Endothelial cell of umbilical vein (primary cell): ENCODE data around the gene NKX2-3. TPM values are rescaled to one million over a fixed set of nuclear protein-coding genes. Genes with fewer than 3 reads are reported as not detected.

ENCODE experiments used
- BruUV-seq: library from RNA; stranded (reverse); fragments of 400-500 nt; replicated peaks from 2 replicates; lab custom pipeline; 2021; lab: Mats Ljungman, UMichigan
- CTCF ChIA-PET: fragments of 300-600, 350-600 bp; sonication (Branson Sonifier 250); formaldehyde crosslinking; loops from one replicate; lab custom pipeline; 2021; ENCODE audit warnings: antibody characterized with exemption, inconsistent platforms; lab: Charles Lee
- POLR2A ChIA-PET: fragments of 300-600, 350-600 bp; sonication (Branson Sonifier 250); formaldehyde crosslinking; loops from one replicate; lab custom pipeline; 2021; ENCODE audit warnings: antibody characterized with exemption, inconsistent platforms; lab: Charles Lee
- DNase-seq: peaks from one replicate; pipeline ENCODE4 v3.0.0-alpha.2; 2011; ENCODE audit warnings: low read depth, low spot score
- FAIRE-seq: peaks from 2 replicates; lab custom pipeline; 2011; peaks lifted over from hg19 to GRCh38; lab: Jason Lieb, UNC
- H2AFZ ChIP-seq: 2 replicates; pipeline ENCODE4 v1.6.0; 2012; ENCODE audit warnings: low read depth, low read length, control low read depth, inconsistent platforms
- H3K27ac ChIP-seq: 2 replicates; pipeline ENCODE4 v1.5.1; 2011; ENCODE audit warnings: low read depth, mild to moderate bottlenecking, control low read depth, low read length, moderate library complexity; ENCODE audit not compliant: insufficient read depth
- H3K27me3 ChIP-seq, 2 experiments: 2 replicates each; pipeline versions ENCODE4 v1.6.0 to v1.6.1; 2011; ENCODE audit warnings: low read length in 2 of 2, mixed read lengths in 1 of 2; ENCODE audit not compliant: control insufficient read depth in 2 of 2, insufficient read depth in 2 of 2
- H3K36me3 ChIP-seq, 2 experiments: 2 replicates in 1 of 2; 3 replicates in 1 of 2; pipeline ENCODE4 v1.5.1; 2011; ENCODE audit warnings: low read length in 2 of 2, mild to moderate bottlenecking in 1 of 2, moderate library complexity in 1 of 2; ENCODE audit not compliant: control insufficient read depth in 2 of 2, insufficient read depth in 2 of 2; ENCODE audit errors: extremely low read depth in 1 of 2
- H3K4me1 ChIP-seq: 3 replicates; pipeline ENCODE4 v1.5.1; 2011; ENCODE audit warnings: mild to moderate bottlenecking, low read length; ENCODE audit not compliant: control insufficient read depth, insufficient read depth; ENCODE audit errors: extremely low read depth
- H3K4me2 ChIP-seq: 2 replicates; pipeline ENCODE4 v1.6.1; 2011; ENCODE audit warnings: low read length, control low read depth, mixed read lengths; ENCODE audit not compliant: insufficient read depth
- H3K4me3 ChIP-seq, 3 experiments: fragments of 200-600 bp in 1 of 3; sonication (generic), shearing (Covaris generic) in 1 of 3; replicated peaks in 1 of 3; 2 replicates each; pipeline ENCODE4 v1.5.1; 2011 to 2016; ENCODE audit warnings: control low read depth in 3 of 3, low read length in 3 of 3, mild to moderate bottlenecking in 2 of 3, inconsistent platforms in 1 of 3, low read depth in 1 of 3, moderate library complexity in 1 of 3; ENCODE audit not compliant: insufficient read depth in 1 of 3
- H3K79me2 ChIP-seq: 2 replicates; pipeline ENCODE4 v1.6.0; 2012; ENCODE audit warnings: low read length, inconsistent platforms; ENCODE audit not compliant: control insufficient read depth, insufficient read depth
- H3K9ac ChIP-seq: replicated peaks from 2 replicates; pipeline ENCODE3; 2011; ENCODE audit warnings: low read length, control low read depth; ENCODE audit not compliant: insufficient read depth; ENCODE audit errors: extremely low read depth
- H3K9me1 ChIP-seq: replicated peaks from 3 replicates; pipeline ENCODE4 v1.6.0; 2011; ENCODE audit warnings: mild to moderate bottlenecking, low read length; ENCODE audit not compliant: control insufficient read depth, insufficient read depth; ENCODE audit errors: extremely low read depth
- H3K9me3 ChIP-seq: replicated peaks from 2 replicates; pipeline ENCODE4 v1.5.1; 2012; ENCODE audit warnings: low read length, inconsistent platforms; ENCODE audit not compliant: control insufficient read depth, insufficient read depth
- H4K20me1 ChIP-seq: replicated peaks from 2 replicates; pipeline ENCODE3; 2011; ENCODE audit warnings: mild to moderate bottlenecking, low read length; ENCODE audit not compliant: control insufficient read depth, insufficient read depth; ENCODE audit errors: extremely low read depth
- CTCF ChIP-seq, 2 donors: IDR thresholded peaks; 1 replicate in 1 of 2; 2 replicates in 1 of 2; pipeline ENCODE4 v1.5.1; 2011; ENCODE audit warnings: low read length in 2 of 2, mild to moderate bottlenecking in 2 of 2, moderate library complexity in 2 of 2, control low read depth in 1 of 2, inconsistent platforms in 1 of 2, low read depth in 1 of 2; ENCODE audit not compliant: insufficient read depth in 1 of 2; ENCODE audit errors: extremely low read depth in 1 of 2
- EZH2 ChIP-seq: IDR thresholded peaks from 2 replicates; pipeline ENCODE4 v1.6.1; 2012; ENCODE audit warnings: borderline replicate concordance, low read depth, mild to moderate bottlenecking, moderate library complexity, low read length, inconsistent platforms; ENCODE audit not compliant: severe bottlenecking
- FOS ChIP-seq: IDR thresholded peaks from 2 replicates; pipeline ENCODE4 v1.6.1; 2011; ENCODE audit warnings: mild to moderate bottlenecking, low read length, moderate library complexity, borderline replicate concordance; ENCODE audit not compliant: insufficient read depth
- JUN ChIP-seq: IDR thresholded peaks from 2 replicates; pipeline ENCODE4 v1.6.1; 2011; ENCODE audit warnings: borderline replicate concordance, low read depth; ENCODE audit not compliant: insufficient read length, insufficient read depth
- MAX ChIP-seq: IDR thresholded peaks from 2 replicates; pipeline ENCODE4 v1.6.1; 2011; ENCODE audit not compliant: insufficient read depth, insufficient read length
- POLR2AphosphoS5 ChIP-seq: IDR thresholded peaks from 2 replicates; pipeline ENCODE4 v1.6.1; 2012; ENCODE audit warnings: low read depth, mild to moderate bottlenecking, control low read depth, low read length, moderate library complexity; ENCODE audit not compliant: insufficient read depth
- dilution Hi-C: fragments of 300-500 bp; cut with MboI; formaldehyde crosslinking; loops from one replicate; pipeline ENCODE4 v1.15.0; 2019; ENCODE audit warnings: low sequenced_read_pairs; ENCODE audit not compliant: extremely low pct_ligation_motif_present
- intact Hi-C: fragments of 100-400 bp; cut with micrococcal nuclease; formaldehyde crosslinking; loops from one replicate; pipeline ENCODE4 v1.10.0; 2022
- polyA plus RNA-seq, 4 experiments: library from polyadenylated mRNA; depleted of rRNA in 3 of 4; stranded (reverse) in 3 of 4; unstranded in 1 of 4; fragments of >200 nt; gene quantifications; 2 replicates each; pipeline versions ENCODE4 v1.2.1 to v1.2.3, GENCODE V29; 2011 to 2012; ENCODE audit warnings: missing spikeins in 1 of 4
- total RNA-seq: library from RNA; stranded (reverse); gene quantifications from 2 replicates; pipeline ENCODE4 v1.2.3, GENCODE V29; 2021

The NKX2-3 gene
- total and polyA plus RNA-seq, 2 donors (not counting 3 experiments of a cell fraction or from before 2014, with no cell fraction given): not detected

GRCh38 chr10:99506416-99506815 is 26.3 kb upstream of the NKX2-3 start:
- BruUV-seq: no TSS peak
- CTCF ChIA-PET: no interaction called here
- FAIRE-seq: no peak

GRCh38 chr10:99507265-99507664 is 25.5 kb upstream of the NKX2-3 start:
- H3K9me1 ChIP-seq: no peaks in the 10 kb centered on the region
- TF ChIP-seq POLR2AphosphoS5 (no peak), EZH2 (no peak), MAX (no peak), CTCF (IDR thresholded peaks at IDR 0.05; ENCODE audit: extremely low read depth in 1 of 2, insufficient read depth in 1 of 2, low read depth in 1 of 2, low read length in 2 of 2) (no peak)

More at GRCh38 chr10:99506416-99506815, 26.3 kb upstream of the NKX2-3 start:
- no peak overlapping the region for H3K4me3 ChIP-seq
- TF ChIP-seq FOS (no peak), JUN (no peak)
- no peaks in the 10 kb centered on the region for H3K36me3 ChIP-seq
- H3K27me3 ChIP-seq: peaks cover 8 to 9% of the 10 kb centered on the region in 2 experiments
- no peaks in the 10 kb centered on the region for H3K79me2 ChIP-seq
- no peaks in the 10 kb centered on the region for H3K9me1 ChIP-seq
- POLR2A ChIA-PET: no interaction called here
- DNase-seq: no peak
- H4K20me1 ChIP-seq: no peaks in the 10 kb centered on the region
- H3K27ac ChIP-seq: no peak overlapping the region
- dilution Hi-C loops (no loop called here), intact Hi-C loops (no loop called here)
- H3K4me1 ChIP-seq: no peaks in the 10 kb centered on the region
- H3K9ac ChIP-seq: no peak overlapping the region
- H2AFZ ChIP-seq: no peak overlapping the region
- H3K9me3 ChIP-seq: no peaks in the 10 kb centered on the region
- no peak overlapping the region for H3K4me2 ChIP-seq

More at GRCh38 chr10:99507265-99507664, 25.5 kb upstream of the NKX2-3 start:
- Histone ChIP-seq H3K9me3 (no peaks in the 10 kb centered on the region), H3K9ac (no peak overlapping the region), H3K4me1 (no peaks in the 10 kb centered on the region), H3K27me3 (peaks cover 9 to 10% of the 10 kb centered on the region in 2 experiments), H3K4me2 (no peak overlapping the region), H3K27ac (no peak overlapping the region), H3K36me3 (no peaks in the 10 kb centered on the region), H3K79me2 (no peaks in the 10 kb centered on the region), H2AFZ (no peak overlapping the region), H3K4me3 (no peak overlapping the region), H4K20me1 (no peaks in the 10 kb centered on the region)
- no TSS peak for BruUV-seq
- DNase-seq (no peak), FAIRE-seq (no peak)
- ChIA-PET CTCF (interaction anchor here (1.1 to 1.4 kb wide), 2 partner anchors 54 to 71 kb away, joined by 3 to 4 read pairs; no protein-coding TSS in a partner anchor), POLR2A (no interaction called here)
- dilution Hi-C loops (no loop called here), intact Hi-C loops (no loop called here)
